Neutrophil (primary cell): ENCODE data around the gene APOA1.

ENCODE experiments used
- H3K27ac ChIP-seq: fragments of 200-600 bp; sonication (generic); 2 replicates; pipeline ENCODE4 v1.5.1; 2016; ENCODE audit warnings: mild to moderate bottlenecking, moderate library complexity
- H3K27me3 ChIP-seq: fragments of 200-600 bp; sonication (generic); 2 replicates; pipeline ENCODE4 v1.6.0; 2016; ENCODE audit warnings: mild to moderate bottlenecking
- H3K36me3 ChIP-seq: fragments of 200-600 bp; sonication (generic); 2 replicates; pipeline ENCODE4 v1.5.1; 2017
- H3K4me1 ChIP-seq, 2 experiments: fragments of 200-600 bp in 1 of 2; sonication (generic) in 1 of 2; 1 replicate in 1 of 2; 2 replicates in 1 of 2; pipeline versions ENCODE4 v1.5.1 to v1.6.1; 2013 to 2016; ENCODE audit warnings: low read depth in 1 of 2, low read length in 1 of 2, mild to moderate bottlenecking in 1 of 2, moderate library complexity in 1 of 2; ENCODE audit not compliant: control insufficient read depth in 1 of 2, insufficient read depth in 1 of 2
- H3K4me3 ChIP-seq, 2 experiments: fragments of 200-600 bp in 1 of 2; sonication (generic) in 1 of 2; 1 replicate in 1 of 2; 2 replicates in 1 of 2; pipeline ENCODE4 v1.5.1; 2013 to 2016; ENCODE audit warnings: low read depth in 1 of 2, low read length in 1 of 2, mild to moderate bottlenecking in 1 of 2, moderate library complexity in 1 of 2
- H3K9me3 ChIP-seq: fragments of 200-600 bp; sonication (generic); 2 replicates; pipeline ENCODE4 v1.5.1; 2016
- CTCF ChIP-seq: fragments of 200-600 bp; sonication (generic); IDR thresholded peaks from 2 replicates; pipeline ENCODE4 v1.5.1; 2016; ENCODE audit warnings: antibody characterized with exemption

APOA1 gene

GRCh38 chr11:116829525-116830183, 7.8 kb downstream of the APOA1 start, which contains the start of gene APOC3:
TSS of gene APOC3 (plus strand) at chr11:116829907. CDS start at chr11:116830583, 676 bp downstream.
- Histone ChIP-seq H3K4me3 (no peak within 1 kb of the TSS), H3K9me3 (no peaks in the 10 kb centered on the region), H3K4me1 (no peaks in the 10 kb centered on the region), H3K36me3 (no peaks in the 10 kb centered on the region), H3K27ac (no peak within 1 kb of the TSS), H3K27me3 (peaks cover 1% of the 10 kb centered on the region)
- TF ChIP-seq CTCF: no peak

DNA sequence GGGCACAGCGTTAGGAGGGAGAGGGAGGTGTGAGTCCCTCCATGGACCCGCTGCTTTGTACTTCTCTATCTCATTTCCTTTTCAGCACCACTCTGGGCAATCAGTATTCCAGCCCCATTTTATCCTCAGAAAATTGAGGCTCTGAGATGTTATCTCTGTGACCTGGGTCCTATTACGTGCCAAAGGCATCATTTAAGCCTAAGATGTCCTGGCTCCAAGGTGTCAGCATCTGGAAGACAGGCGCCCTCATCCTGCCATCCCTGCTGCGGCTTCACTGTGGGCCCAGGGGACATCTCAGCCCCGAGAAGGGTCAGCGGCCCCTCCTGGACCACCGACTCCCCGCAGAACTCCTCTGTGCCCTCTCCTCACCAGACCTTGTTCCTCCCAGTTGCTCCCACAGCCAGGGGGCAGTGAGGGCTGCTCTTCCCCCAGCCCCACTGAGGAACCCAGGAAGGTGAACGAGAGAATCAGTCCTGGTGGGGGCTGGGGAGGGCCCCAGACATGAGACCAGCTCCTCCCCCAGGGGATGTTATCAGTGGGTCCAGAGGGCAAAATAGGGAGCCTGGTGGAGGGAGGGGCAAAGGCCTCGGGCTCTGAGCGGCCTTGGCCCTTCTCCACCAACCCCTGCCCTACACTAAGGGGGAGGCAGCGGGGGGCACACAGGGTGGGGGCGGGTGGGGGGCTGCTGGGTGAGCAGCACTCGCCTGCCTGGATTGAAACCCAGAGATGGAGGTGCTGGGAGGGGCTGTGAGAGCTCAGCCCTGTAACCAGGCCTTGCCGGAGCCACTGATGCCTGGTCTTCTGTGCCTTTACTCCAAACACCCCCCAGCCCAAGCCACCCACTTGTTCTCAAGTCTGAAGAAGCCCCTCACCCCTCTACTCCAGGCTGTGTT, 8.5 kb downstream of the APOA1 start:
- Histone ChIP-seq H3K4me1 (no peaks in the 10 kb centered on the region), H3K27me3 (no peaks in the 10 kb centered on the region), H3K36me3 (no peaks in the 10 kb centered on the region), H3K27ac (no peak overlapping the region), H3K9me3 (no peaks in the 10 kb centered on the region), H3K4me3 (no peak overlapping the region)
- TF ChIP-seq CTCF: no peak

DNA sequence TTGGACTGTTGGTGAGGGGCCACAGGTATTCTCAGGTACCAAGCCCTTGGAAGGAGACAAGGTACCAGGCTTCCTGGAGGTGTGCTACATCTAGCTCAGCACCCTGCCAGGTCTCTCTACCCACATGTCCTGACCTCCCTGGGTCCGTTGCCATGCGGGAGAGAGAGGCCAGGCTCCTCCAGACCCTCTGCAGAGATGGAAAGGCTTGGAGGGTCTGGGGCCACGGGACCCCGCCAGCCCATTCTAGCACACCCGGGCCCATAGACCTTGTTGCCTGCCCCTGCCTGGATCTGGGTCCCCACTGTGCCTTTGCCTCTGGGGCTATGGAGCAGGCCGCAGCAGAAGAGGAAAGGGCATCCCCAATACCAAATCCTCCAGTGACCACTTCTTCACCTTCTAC, 10.0 kb downstream of the APOA1 start:
- Histone ChIP-seq H3K27me3 (no peaks in the 10 kb centered on the region), H3K4me1 (no peaks in the 10 kb centered on the region), H3K36me3 (no peaks in the 10 kb centered on the region), H3K27ac (no peak overlapping the region), H3K4me3 (no peak overlapping the region), H3K9me3 (no peaks in the 10 kb centered on the region)
- TF ChIP-seq CTCF: no peak

DNA sequence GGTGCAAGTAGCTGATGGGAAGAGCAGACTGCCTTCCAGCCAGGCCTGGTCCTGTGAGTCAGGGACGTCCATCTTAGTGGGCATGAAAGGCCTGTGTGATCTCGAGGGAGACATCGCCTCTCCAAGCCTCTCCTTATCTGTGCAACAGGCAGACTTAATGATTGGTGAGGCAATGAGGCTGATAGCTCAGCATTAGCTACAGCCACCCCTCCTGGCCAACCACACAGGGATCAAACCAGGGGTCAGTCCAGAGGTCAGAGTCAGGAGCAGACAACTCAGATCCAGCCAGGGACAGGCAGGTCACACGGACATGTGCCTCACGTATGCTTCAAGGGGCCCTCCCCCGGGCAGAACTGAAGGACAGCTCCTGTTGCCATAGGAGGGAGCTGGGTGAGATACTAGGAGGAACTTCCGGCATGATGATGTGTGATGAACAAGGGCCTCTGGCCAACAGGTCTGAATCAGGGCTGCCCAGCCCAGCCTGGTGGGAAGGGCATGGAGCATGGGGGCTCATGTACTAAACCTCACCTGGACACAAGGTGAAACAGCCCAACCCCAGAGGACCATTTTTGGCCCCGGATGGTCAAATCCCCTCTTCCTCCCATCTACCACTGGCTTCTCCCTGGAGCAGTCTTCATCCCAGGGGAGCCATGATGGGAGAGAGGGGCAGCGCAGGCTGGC, 10.5 kb downstream of the APOA1 start:
- no peaks in the 10 kb centered on the region for H3K4me1 ChIP-seq
- no peak for TF ChIP-seq CTCF
- no peaks in the 10 kb centered on the region for H3K27me3 ChIP-seq
- no peaks in the 10 kb centered on the region for H3K36me3 ChIP-seq
- H3K4me3 ChIP-seq: no peak overlapping the region
- no peak overlapping the region for H3K27ac ChIP-seq
- H3K9me3 ChIP-seq: no peaks in the 10 kb centered on the region

GRCh38 chr11:116825854-116826750, 11.3 kb downstream of the APOA1 start:
- H3K27ac ChIP-seq: no peak overlapping the region
- H3K27me3 ChIP-seq: no peaks in the 10 kb centered on the region
- TF ChIP-seq CTCF: no peak

More at GRCh38 chr11:116825854-116826750, 11.3 kb downstream of the APOA1 start:
- H3K4me3 ChIP-seq: no peak overlapping the region
- no peaks in the 10 kb centered on the region for H3K36me3 ChIP-seq
- H3K9me3 ChIP-seq: no peaks in the 10 kb centered on the region
- no peaks in the 10 kb centered on the region for H3K4me1 ChIP-seq
